Measurements from ENCODE around the gene SPZ1. TPM values are rescaled to one million over a fixed set of nuclear protein-coding genes. Genes with fewer than 3 reads are reported as not detected.

Gene SPZ1
- total RNA-seq, 4 donors from 2014 or later = not detected

DNA sequence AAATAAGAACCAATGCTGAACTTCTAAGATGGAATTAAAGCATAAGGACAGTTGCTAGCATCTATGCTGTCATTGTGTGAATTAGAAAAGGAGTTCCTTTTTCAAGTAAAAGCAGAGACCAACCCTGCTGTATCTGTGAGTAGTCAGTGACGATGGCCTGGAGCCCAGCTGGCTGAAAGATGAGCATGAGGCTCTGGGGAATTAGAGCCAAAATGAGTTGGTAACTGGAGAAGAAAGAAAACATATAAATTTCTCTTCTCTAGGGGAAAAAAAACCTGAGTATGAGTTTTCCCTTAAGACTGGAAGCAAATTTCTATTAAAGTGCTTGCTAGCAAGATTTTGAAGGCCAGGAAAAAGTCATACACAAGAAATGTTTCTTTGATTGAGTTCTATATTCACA, 1.6 kb upstream of the SPZ1 start:
- intact Hi-C loops (cut with DNase I; ENCODE audit: low total_unique reads) = no loop called here
- Histone ChIP-seq H3K4me1 (no peaks in the 10 kb centered on the region), H3K27me3 (no peaks in the 10 kb centered on the region), H3K9me3 (no peaks in the 10 kb centered on the region), H3K27ac (no peak overlapping the region), H3K4me3 (no peak overlapping the region), H3K36me3 (no peaks in the 10 kb centered on the region)
- in situ Hi-C loops (cut with MboI; ENCODE audit: low sequenced_read_pairs in 4 of 4) = loop anchor here in 1 of 4 donors (10.0 kb wide), 1 partner anchor 223 kb away; no protein-coding TSS in a partner anchor
- no peak for ATAC-seq
- TF ChIP-seq POLR2A (IDR thresholded peaks at IDR 0.05) = no peak
- TF ChIP-seq, protein P1, sequence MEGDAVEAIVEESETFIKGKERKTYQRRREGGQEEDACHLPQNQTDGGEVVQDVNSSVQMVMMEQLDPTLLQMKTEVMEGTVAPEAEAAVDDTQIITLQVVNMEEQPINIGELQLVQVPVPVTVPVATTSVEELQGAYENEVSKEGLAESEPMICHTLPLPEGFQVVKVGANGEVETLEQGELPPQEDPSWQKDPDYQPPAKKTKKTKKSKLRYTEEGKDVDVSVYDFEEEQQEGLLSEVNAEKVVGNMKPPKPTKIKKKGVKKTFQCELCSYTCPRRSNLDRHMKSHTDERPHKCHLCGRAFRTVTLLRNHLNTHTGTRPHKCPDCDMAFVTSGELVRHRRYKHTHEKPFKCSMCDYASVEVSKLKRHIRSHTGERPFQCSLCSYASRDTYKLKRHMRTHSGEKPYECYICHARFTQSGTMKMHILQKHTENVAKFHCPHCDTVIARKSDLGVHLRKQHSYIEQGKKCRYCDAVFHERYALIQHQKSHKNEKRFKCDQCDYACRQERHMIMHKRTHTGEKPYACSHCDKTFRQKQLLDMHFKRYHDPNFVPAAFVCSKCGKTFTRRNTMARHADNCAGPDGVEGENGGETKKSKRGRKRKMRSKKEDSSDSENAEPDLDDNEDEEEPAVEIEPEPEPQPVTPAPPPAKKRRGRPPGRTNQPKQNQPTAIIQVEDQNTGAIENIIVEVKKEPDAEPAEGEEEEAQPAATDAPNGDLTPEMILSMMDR (IDR thresholded peaks at IDR 0.05 in 4 of 5, conservative IDR thresholded peaks at IDR 0.05 in 1 of 5) = no peak
- DNase-seq = no peak

DNA sequence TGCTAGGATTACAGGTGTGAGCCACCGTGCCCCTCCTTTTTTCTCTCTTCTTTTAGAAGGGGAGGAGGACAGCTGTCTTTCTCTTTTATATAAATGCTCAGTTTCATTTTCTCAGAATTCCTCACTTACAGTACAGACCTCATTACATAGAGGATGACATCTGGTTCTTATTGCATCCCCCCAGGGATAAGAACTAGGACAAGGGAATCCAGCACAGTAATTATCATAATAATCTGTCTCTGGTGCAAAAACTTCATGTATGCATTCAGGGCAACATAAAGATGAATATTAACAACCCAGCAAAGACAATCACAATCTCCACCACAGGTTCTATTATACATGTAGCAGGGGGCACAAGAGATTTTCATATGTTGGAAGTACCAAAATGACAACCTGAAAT, 5.1 kb downstream of the SPZ1 start:
- intact Hi-C loops (cut with DNase I; ENCODE audit: low total_unique reads) = no loop called here
- Histone ChIP-seq H3K27me3 (no peaks in the 10 kb centered on the region), H3K36me3 (no peaks in the 10 kb centered on the region), H3K9me3 (no peaks in the 10 kb centered on the region), H3K4me1 (no peaks in the 10 kb centered on the region), H3K4me3 (no peak overlapping the region), H3K27ac (no peak overlapping the region)
- in situ Hi-C loops (cut with MboI; ENCODE audit: low sequenced_read_pairs in 4 of 4) = no loop called here
- DNase-seq = no peak
- TF ChIP-seq POLR2A (IDR thresholded peaks at IDR 0.05) = no peak
- TF ChIP-seq, protein P1 (IDR thresholded peaks at IDR 0.05 in 4 of 5, conservative IDR thresholded peaks at IDR 0.05 in 1 of 5) = no peak
- no peak for ATAC-seq

DNA sequence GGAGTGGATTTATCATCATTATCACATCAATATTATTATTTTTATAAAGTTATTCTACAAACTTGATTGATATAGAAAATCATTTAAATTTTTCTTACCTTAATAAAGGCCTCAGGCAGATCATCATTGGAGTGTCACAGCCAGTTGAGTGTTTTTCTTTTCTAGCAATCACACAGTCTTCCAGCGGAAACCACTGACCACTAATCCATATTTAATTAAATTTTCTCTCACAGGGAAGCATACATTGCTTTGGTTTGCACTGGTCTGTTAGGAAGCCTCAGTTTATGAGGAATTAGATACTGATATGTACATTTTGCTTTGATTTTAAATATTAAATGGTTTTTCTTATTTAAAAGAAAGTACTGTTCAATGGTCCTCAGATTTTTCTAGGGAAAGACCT, 6.7 kb downstream of the SPZ1 start:
- no peaks in the 10 kb centered on the region for H3K4me1 ChIP-seq
- ATAC-seq = no peak
- no peak overlapping the region for H3K27ac ChIP-seq
- DNase-seq = no peak
- no peaks in the 10 kb centered on the region for H3K27me3 ChIP-seq
- in situ Hi-C loops (cut with MboI; ENCODE audit: low sequenced_read_pairs in 4 of 4) (no loop called here), intact Hi-C loops (cut with DNase I; ENCODE audit: low total_unique reads) (no loop called here)
- no peak for TF ChIP-seq POLR2A (IDR thresholded peaks at IDR 0.05)
- TF ChIP-seq, protein P1 (IDR thresholded peaks at IDR 0.05 in 4 of 5, conservative IDR thresholded peaks at IDR 0.05 in 1 of 5) = no peak
- no peaks in the 10 kb centered on the region for H3K9me3 ChIP-seq
- H3K36me3 ChIP-seq = no peaks in the 10 kb centered on the region
- no peak overlapping the region for H3K4me3 ChIP-seq

DNA sequence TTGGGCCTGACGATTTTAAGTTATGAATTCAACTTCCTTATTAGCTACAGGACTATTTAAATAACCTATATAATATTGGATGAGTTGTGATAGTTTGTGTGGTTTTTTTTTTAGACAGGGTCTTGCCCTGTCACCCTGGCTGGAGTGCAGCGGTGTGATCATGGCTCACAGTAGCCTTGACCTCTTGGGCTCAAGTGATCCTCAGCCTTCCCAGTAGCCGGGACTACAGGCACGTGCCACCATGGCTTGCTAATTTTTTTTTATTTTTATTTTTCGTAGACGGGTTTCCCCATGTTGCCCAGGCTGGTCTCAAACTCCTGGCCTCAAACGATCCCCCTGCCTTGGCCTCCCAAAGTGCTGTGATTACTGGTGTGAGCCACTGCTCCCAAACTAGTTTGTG, 17.6 kb downstream of the SPZ1 start:
- in situ Hi-C loops (cut with MboI; ENCODE audit: low sequenced_read_pairs in 4 of 4) (no loop called here), intact Hi-C loops (cut with DNase I; ENCODE audit: low total_unique reads) (no loop called here)
- H3K4me3 ChIP-seq = no peak overlapping the region
- H3K9me3 ChIP-seq = no peaks in the 10 kb centered on the region
- H3K4me1 ChIP-seq = no peaks in the 10 kb centered on the region
- DNase-seq = no peak
- no peaks in the 10 kb centered on the region for H3K27me3 ChIP-seq
- no peaks in the 10 kb centered on the region for H3K36me3 ChIP-seq
- no peak for TF ChIP-seq POLR2A (IDR thresholded peaks at IDR 0.05)
- TF ChIP-seq, protein P1 (IDR thresholded peaks at IDR 0.05 in 4 of 5, conservative IDR thresholded peaks at IDR 0.05 in 1 of 5) = no peak
- H3K27ac ChIP-seq = no peak overlapping the region
- ATAC-seq = no peak

DNA sequence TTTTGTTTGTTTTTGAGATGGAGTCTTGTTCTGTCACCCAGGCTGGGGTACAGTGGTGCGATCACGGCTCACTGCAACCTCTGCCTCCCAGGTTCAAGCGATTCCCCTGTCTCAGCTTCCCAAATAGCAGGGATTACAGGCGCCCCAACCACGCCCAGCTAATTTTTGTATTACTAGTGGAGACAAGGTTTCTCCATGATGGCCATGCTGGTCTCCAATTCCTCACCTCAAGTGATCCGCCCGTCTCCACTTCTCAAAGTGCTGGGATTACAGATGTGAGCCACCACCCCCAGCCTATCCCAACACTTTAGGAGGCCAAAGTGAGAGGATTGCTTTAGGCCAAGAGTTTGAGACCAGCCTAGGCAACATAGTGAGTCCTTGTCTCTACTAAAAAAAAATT, 19.3 kb downstream of the SPZ1 start:
- H3K27me3 ChIP-seq = no peaks in the 10 kb centered on the region
- DNase-seq (no peak), ATAC-seq (no peak)
- H3K9me3 ChIP-seq = no peaks in the 10 kb centered on the region
- in situ Hi-C loops (cut with MboI; ENCODE audit: low sequenced_read_pairs in 4 of 4) (no loop called here), intact Hi-C loops (cut with DNase I; ENCODE audit: low total_unique reads) (no loop called here)
- H3K27ac ChIP-seq = no peak overlapping the region
- no peak for TF ChIP-seq POLR2A (IDR thresholded peaks at IDR 0.05)
- TF ChIP-seq, protein P1 (IDR thresholded peaks at IDR 0.05 in 4 of 5, conservative IDR thresholded peaks at IDR 0.05 in 1 of 5) = no peak
- H3K4me3 ChIP-seq = no peak overlapping the region
- H3K36me3 ChIP-seq = no peaks in the 10 kb centered on the region
- H3K4me1 ChIP-seq = no peaks in the 10 kb centered on the region

Data from gastrocnemius medialis (tissue), 4 donors.